AG09309 (cell line): ENCODE results near the gene IFI6.
"Not testable (repeated sequence)": the region's sequence is repeated elsewhere in the genome, so short reads cannot be mapped to it uniquely, and the experiment has no call there.

Experiments
- DNase-seq: peaks from one replicate; pipeline ENCODE4 v3.0.0-alpha.2; 2010; ENCODE audit warnings: low read depth
- H3K4me3 ChIP-seq: 2 replicates; pipeline ENCODE4 v1.5.1; 2011; ENCODE audit warnings: mild to moderate bottlenecking, low read depth, low read length, moderate library complexity; ENCODE audit not compliant: control insufficient read depth
- TF ChIP-seq, protein P1 (sequence below): IDR thresholded peaks from 2 replicates; pipeline ENCODE4 v1.5.1; 2011; ENCODE audit warnings: mild to moderate bottlenecking, low read depth, low read length, inconsistent platforms; ENCODE audit not compliant: insufficient read depth, control insufficient read depth; ENCODE audit errors: missing control alignments

IFI6 gene

DNA sequence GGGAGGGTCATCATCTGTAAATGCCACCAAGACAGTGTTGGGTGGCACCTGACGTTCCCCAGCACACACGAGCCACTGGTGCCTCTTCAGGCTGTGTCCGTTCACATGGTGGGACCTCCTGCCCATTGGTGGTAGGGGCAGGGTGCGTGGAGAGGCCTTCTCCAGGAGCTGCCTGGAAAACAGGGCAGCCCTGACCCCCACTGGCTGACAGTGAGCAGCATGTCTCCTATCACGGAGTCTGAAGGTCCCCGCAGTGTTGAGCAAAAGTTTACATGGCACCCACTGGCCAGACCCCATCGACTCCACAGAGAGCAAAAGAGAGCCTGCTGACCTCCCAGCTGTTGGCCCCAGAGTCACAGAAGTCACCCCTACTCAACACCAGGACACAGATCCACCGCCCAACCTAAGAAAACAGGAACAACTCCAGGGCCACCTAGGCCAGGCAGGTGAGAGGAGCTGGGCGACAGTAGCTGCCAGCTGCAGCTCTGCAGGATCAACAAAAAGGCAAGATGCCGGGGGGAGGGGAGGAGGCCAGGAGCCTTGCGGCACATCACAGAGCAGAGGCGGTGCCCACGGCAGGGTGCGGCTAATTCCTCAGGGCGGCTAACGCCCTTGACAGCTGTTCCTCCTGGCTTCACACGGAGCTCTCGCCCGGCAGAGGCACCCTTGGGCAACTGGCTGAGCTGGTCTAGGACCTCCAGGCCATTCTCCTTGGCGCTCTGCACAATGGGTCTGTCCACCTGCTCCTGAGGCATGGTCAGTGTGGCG, 14.4 kb upstream of the IFI6 start:
- H3K4me3 ChIP-seq = no peak overlapping the region
- TF ChIP-seq, protein P1, sequence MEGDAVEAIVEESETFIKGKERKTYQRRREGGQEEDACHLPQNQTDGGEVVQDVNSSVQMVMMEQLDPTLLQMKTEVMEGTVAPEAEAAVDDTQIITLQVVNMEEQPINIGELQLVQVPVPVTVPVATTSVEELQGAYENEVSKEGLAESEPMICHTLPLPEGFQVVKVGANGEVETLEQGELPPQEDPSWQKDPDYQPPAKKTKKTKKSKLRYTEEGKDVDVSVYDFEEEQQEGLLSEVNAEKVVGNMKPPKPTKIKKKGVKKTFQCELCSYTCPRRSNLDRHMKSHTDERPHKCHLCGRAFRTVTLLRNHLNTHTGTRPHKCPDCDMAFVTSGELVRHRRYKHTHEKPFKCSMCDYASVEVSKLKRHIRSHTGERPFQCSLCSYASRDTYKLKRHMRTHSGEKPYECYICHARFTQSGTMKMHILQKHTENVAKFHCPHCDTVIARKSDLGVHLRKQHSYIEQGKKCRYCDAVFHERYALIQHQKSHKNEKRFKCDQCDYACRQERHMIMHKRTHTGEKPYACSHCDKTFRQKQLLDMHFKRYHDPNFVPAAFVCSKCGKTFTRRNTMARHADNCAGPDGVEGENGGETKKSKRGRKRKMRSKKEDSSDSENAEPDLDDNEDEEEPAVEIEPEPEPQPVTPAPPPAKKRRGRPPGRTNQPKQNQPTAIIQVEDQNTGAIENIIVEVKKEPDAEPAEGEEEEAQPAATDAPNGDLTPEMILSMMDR = no peak
- no peak for DNase-seq

DNA sequence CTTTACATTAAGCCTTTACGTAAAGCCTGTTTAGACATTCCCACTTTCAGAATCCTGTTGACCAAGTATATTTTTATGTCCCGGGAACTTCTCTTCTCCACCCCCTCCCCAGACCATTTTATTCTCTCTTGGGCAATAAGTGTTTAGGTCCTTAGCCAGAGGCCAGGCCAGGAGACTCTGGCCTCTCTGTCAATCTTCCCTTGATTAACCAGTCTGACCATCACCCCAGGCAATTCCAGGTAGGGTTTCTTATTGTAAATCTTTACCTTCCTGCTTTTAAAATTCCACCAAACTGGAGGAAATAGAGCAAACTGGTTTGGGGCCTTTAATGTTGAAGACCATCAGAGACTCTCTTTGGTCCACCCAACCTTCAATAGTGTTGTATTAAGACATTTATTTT, 12.2 kb upstream of the IFI6 start:
- no peak overlapping the region for H3K4me3 ChIP-seq
- TF ChIP-seq, protein P1 = no peak
- DNase-seq = no peak

DNA sequence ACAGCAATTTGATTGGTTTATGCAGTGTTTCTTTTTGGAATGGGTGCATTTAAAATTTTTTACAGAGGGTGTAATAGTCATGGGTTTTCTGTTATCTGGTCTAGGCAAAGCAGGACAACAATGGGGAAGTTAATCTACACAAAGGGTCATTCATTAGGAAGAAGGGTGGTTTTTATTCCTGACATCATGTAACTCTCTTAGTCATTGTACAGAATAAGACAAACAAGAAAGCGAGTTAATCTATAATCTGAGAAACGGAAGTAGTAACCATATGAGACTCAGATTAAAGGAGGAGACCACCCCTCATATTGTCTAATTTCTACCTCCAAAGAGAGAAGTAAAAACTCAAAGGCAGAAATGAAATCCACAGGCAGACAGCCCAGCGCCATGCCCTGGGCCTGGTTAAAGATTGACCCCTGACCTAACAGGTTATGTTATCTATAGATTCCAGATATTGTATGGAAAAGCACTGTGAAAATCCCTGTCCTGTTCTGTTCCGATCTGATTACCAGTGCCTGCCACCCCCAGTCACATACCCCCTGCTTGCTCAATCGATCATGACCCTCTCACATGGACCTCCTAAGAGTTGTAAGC, 10.5 kb upstream of the IFI6 start:
- H3K4me3 ChIP-seq = no peak overlapping the region
- no peak for DNase-seq
- TF ChIP-seq, protein P1 = no peak

DNA sequence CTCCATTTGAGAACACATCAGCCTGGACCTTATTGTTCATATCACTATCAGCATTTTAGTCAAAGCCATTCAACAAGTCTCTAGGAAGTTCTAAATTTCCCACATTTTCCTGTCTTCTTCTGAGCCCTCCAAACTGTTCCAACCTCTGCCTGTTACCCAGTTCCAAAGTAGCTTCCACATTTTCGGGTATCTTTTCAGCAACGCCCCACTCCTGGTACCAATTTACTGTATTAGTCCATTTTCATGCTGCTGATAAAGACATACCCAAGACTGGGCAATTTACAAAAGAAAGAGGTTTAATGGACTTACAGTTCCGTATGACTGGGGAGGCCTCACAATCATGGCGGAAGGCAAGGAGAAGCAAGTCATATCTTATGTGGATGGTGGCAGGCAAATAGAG, 9.6 kb upstream of the IFI6 start:
- not testable (repeated sequence) for DNase-seq, H3K4me3 ChIP-seq

DNA sequence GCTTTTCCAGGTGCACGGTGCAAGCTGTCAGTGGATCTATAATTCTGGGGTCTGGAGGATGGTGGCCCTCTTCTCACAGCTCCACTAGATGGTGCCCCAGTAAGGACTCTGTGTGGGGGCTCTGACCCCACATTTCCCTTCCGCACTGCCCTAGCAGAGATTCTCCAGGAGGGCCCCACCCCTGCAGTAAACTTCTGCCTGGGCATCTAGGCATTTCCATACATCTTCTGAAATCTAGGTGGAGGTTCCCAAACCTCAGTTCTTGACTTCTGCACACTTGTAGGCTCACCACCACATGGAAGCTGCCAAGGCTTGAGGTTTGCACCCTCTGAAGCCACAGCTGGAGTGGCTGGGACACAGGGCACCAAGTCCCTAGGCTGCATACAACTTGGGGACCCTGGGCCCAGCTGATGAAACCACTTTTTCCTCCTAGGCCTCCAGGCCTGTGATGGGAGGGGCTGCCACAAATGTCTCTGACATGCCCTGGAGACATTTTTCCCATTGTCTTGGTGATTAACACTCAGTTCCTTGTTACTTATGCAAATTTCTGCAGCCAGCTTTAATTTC, 8.3 kb upstream of the IFI6 start:
- not testable (repeated sequence) for H3K4me3 ChIP-seq, DNase-seq

DNA sequence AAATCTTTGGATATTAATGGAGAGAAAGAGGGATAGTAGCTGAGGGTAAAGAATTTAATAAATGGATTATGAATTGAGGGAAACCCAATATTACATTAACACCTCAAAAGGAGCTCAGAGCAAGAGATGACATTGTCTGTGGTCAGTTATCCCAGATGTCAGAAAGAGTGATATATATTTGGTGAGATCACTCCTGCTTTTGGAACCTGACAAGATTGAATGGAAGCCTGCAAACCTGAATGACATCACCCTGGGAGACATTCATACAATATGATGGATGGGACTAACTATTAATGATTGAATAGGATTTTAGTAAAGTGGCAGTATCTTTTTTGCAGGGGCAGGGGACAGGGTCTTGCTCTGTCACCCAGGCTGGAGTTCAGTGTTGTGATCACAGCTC, 6.8 kb upstream of the IFI6 start:
- no peak overlapping the region for H3K4me3 ChIP-seq
- TF ChIP-seq, protein P1 = no peak
- no peak for DNase-seq

DNA sequence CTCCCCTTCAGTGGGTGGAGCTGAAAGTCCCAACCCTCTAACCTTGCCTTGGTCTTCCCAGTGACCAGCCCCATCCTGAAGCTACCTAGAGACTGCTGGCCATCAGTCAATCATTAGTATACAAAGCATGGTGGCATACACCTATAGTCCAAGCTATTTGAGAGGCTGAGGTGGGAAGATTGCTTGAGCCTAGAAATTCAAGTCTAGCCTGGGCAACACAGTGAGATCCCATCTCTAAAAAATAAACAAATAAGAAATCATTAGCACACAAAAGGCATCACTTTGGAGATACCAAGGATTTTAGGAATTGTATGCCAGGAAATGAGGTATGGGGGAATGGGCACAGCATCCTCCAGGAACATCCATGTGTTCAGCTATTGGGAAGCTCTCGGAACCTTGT, 4.4 kb upstream of the IFI6 start:
- no peak for DNase-seq
- H3K4me3 ChIP-seq = no peak overlapping the region
- TF ChIP-seq, protein P1 = no peak

DNA sequence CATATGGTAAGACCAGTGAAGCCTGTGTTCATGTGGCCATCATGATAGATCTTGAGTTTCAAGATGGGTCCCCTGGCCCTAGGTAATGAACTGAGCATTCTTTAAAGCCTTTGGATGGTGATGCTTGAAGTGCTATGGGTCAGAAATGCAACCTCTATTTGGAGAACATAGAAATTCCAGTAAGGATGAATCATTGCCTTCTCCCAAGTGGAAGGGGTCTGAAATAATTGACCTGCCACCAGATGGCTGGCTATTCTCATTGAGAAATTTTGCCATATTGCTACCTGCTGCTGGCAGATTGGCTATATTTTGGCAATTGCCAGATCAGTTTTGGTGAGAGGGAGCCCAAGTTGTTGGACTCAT, 739 bp upstream of the IFI6 start:
- TF ChIP-seq, protein P1 = no peak
- no peak for DNase-seq
- peak overlapping the region; percentile 41 for H3K4me3 ChIP-seq
